ENCODE data around the gene PSEN1. TPM values are rescaled to one million over a fixed set of nuclear protein-coding genes. Genes with fewer than 3 reads are reported as not detected.

PSEN1 gene
- 100 to 1,000 TPM; 100 to 132 TPM for total RNA-seq
- long read RNA-seq, full-length matches to known transcripts = 189 of 274 reads
- long read RNA-seq, partial matches to known transcripts = 18 of 274 reads
- long read RNA-seq, other reads (novel, unspliced or antisense) = 67 of 274 reads

GRCh38 chr14:73136387-73137225 lies at the start of gene PSEN1:
Gene PSEN1, plus strand, starts transcription at chr14:73136507. Its CDS starts 11,513 bp downstream, at chr14:73148020.
- DNase-seq (peak; percentile 94 to 99), ATAC-seq (peak; percentile 90)
- intact Hi-C loops (cut with DNase I, micrococcal nuclease) = no loop called here

GRCh38 chr14:73091044-73091443 lies 45.3 kb upstream of the PSEN1 start:
- ATAC-seq = no peak
- intact Hi-C loops (cut with DNase I, micrococcal nuclease) = no loop called here
- no peak for DNase-seq

GRCh38 chr14:73097421-73097820 lies 38.9 kb upstream of the PSEN1 start:
- intact Hi-C loops (cut with DNase I, micrococcal nuclease) = no loop called here
- DNase-seq (no peak), ATAC-seq (no peak)

- intact Hi-C loops (cut with DNase I, micrococcal nuclease) = no loop called here
- DNase-seq (no peak), ATAC-seq (no peak)
Measured at GRCh38 chr14:73100334-73100733, 36.0 kb upstream of the PSEN1 start.

GRCh38 chr14:73102806-73103497 lies 33.4 kb upstream of the PSEN1 start:
- no peak for DNase-seq
- intact Hi-C loops (cut with DNase I, micrococcal nuclease) = no loop called here

GRCh38 chr14:73105050-73105449 lies 31.3 kb upstream of the PSEN1 start:
- intact Hi-C loops (cut with DNase I, micrococcal nuclease) = no loop called here
- no peak for DNase-seq
- ATAC-seq = no peak

More at GRCh38 chr14:73102806-73103497, 33.4 kb upstream of the PSEN1 start:
- no peak for ATAC-seq

- intact Hi-C loops (cut with DNase I, micrococcal nuclease) = no loop called here
- ATAC-seq = no peak
- DNase-seq = no peak
Measured at GRCh38 chr14:73105727-73106126, 30.6 kb upstream of the PSEN1 start.

GRCh38 chr14:73116079-73116665 lies 20.1 kb upstream of the PSEN1 start:
- intact Hi-C loops (cut with DNase I, micrococcal nuclease) = no loop called here
- no peak for DNase-seq

GRCh38 chr14:73124180-73124894 lies 12.0 kb upstream of the PSEN1 start:
- ATAC-seq = no peak
- no peak for DNase-seq
- intact Hi-C loops (cut with DNase I, micrococcal nuclease) = no loop called here

More at GRCh38 chr14:73116079-73116665, 20.1 kb upstream of the PSEN1 start:
- peak; percentile 82 for ATAC-seq

GRCh38 chr14:73125169-73125588 lies 11.1 kb upstream of the PSEN1 start:
- ATAC-seq = no peak
- no peak for DNase-seq
- intact Hi-C loops (cut with DNase I, micrococcal nuclease) = no loop called here

GRCh38 chr14:73125746-73126145 lies 10.6 kb upstream of the PSEN1 start:
- DNase-seq = no peak
- ATAC-seq = no peak
- intact Hi-C loops (cut with DNase I, micrococcal nuclease) = no loop called here

GRCh38 chr14:73133795-73134194 lies 2.5 kb upstream of the PSEN1 start:
- ATAC-seq (no peak), DNase-seq (no peak)
- intact Hi-C loops (cut with DNase I, micrococcal nuclease) = no loop called here

- no peak for ATAC-seq
- intact Hi-C loops (cut with DNase I, micrococcal nuclease) = no loop called here
- DNase-seq = no peak
Measured at GRCh38 chr14:73136085-73136386, 271 bp upstream of the PSEN1 start.

- intact Hi-C loops (cut with DNase I, micrococcal nuclease) = no loop called here
- no peak for DNase-seq
- ATAC-seq = no peak
Measured at GRCh38 chr14:73140811-73141323, 4.6 kb downstream of the PSEN1 start.

GRCh38 chr14:73142216-73142615 lies 5.9 kb downstream of the PSEN1 start:
- DNase-seq = no peak
- no peak for ATAC-seq
- intact Hi-C loops (cut with DNase I, micrococcal nuclease) = no loop called here

- ATAC-seq (no peak), DNase-seq (no peak)
- intact Hi-C loops (cut with DNase I, micrococcal nuclease) = no loop called here
Measured at GRCh38 chr14:73143003-73143402, 6.7 kb downstream of the PSEN1 start.

- peak; percentile 19 for ATAC-seq
- DNase-seq = no peak
- intact Hi-C loops (cut with DNase I, micrococcal nuclease) = no loop called here
Measured at GRCh38 chr14:73143617-73144016, 7.3 kb downstream of the PSEN1 start.

- ATAC-seq (no peak), DNase-seq (no peak)
- intact Hi-C loops (cut with DNase I, micrococcal nuclease) = no loop called here
Measured at GRCh38 chr14:73145371-73145770, 9.1 kb downstream of the PSEN1 start.

GRCh38 chr14:73146111-73146510 lies 9.8 kb downstream of the PSEN1 start:
- intact Hi-C loops (cut with DNase I, micrococcal nuclease) = no loop called here
- DNase-seq = no peak

More at GRCh38 chr14:73146111-73146510, 9.8 kb downstream of the PSEN1 start:
- no peak for ATAC-seq
